Spleen (tissue), 11 donors: ENCODE results near the gene FAM221B. TPM values are rescaled to one million over a fixed set of nuclear protein-coding genes. Genes with fewer than 3 reads are reported as not detected.

Source experiments
- DNase-seq: peaks from one replicate; pipeline ENCODE4 v3.0.0-alpha.2; 2020
- H3K27ac ChIP-seq, 8 donors: fragments of 200-600 bp; sonication (generic) in 7 of 8; 1 replicate in 4 of 8; 2 replicates in 4 of 8; pipeline versions ENCODE4 v1.5.0 to v1.8.0; 2016 to 2021; ENCODE audit warnings: inconsistent platforms in 4 of 8, mild to moderate bottlenecking in 4 of 8, moderate library complexity in 1 of 8
- H3K27me3 ChIP-seq, 7 donors: fragments of 200-600 bp; sonication (generic) in 6 of 7; replicated peaks in 1 of 7; 1 replicate in 4 of 7; 2 replicates in 3 of 7; pipeline versions ENCODE4 v1.5.0 to v1.8.0; 2016 to 2021; ENCODE audit warnings: inconsistent platforms in 3 of 7, mild to moderate bottlenecking in 1 of 7
- H3K36me3 ChIP-seq, 6 donors: fragments of 200-600 bp; sonication (generic) in 5 of 6; 1 replicate in 4 of 6; 2 replicates in 2 of 6; pipeline versions ENCODE4 v1.5.0 to v1.8.0; 2016 to 2021; ENCODE audit warnings: inconsistent platforms in 2 of 6
- H3K4me1 ChIP-seq, 6 donors: fragments of 200-600 bp; sonication (generic) in 5 of 6; 1 replicate in 3 of 6; 2 replicates in 3 of 6; pipeline versions ENCODE4 v1.5.0 to v1.8.0; 2016 to 2021; ENCODE audit warnings: inconsistent platforms in 3 of 6
- H3K4me3 ChIP-seq, 8 donors: fragments of 200-600 bp; sonication (generic) in 7 of 8; 1 replicate in 4 of 8; 2 replicates in 4 of 8; pipeline versions ENCODE4 v1.5.0 to v1.8.0; 2016 to 2021; ENCODE audit warnings: inconsistent platforms in 4 of 8, mild to moderate bottlenecking in 4 of 8, moderate library complexity in 2 of 8
- H3K9me3 ChIP-seq, 8 donors: fragments of 200-600 bp; sonication (generic) in 7 of 8; 1 replicate in 4 of 8; 2 replicates in 4 of 8; pipeline versions ENCODE4 v1.5.0 to v1.8.0; 2016 to 2021; ENCODE audit warnings: inconsistent platforms in 4 of 8
- CTCF ChIP-seq, 11 experiments: fragments of 200-600 bp in 7 of 11; fragments of 450-650 bp in 4 of 11; sonication (generic) in 4 of 11; IDR thresholded peaks in 8 of 11; conservative IDR thresholded peaks in 3 of 11; 1 replicate in 7 of 11; 2 replicates in 4 of 11; pipeline versions ENCODE4 v1.4.0 to v1.8.0; 2016 to 2021; ENCODE audit warnings: antibody characterized with exemption in 11 of 11, inconsistent platforms in 4 of 11, mild to moderate bottlenecking in 1 of 11
- POLR2A ChIP-seq, 3 donors: fragments of 450-650 bp; IDR thresholded peaks; one replicate each; pipeline ENCODE4 v1.5.1; 2017; ENCODE audit warnings: antibody characterized with exemption in 3 of 3, mild to moderate bottlenecking in 1 of 3
- POLR2AphosphoS5 ChIP-seq, 3 donors: sonication (generic); formaldehyde crosslinking; IDR thresholded peaks; one replicate each; pipeline ENCODE4 v1.5.1; 2017; ENCODE audit warnings: antibody characterized with exemption in 3 of 3
- WGBS, 5 donors: extraction: QIAGEN DNeasy Blood & Tissue Kit in 3 of 5; methylation state at CpG; one replicate each; pipeline versions ENCODE4 v1.1.5 to v1.1.7; 2013 to 2018; 5-methylcytosine and 5-hydroxymethylcytosine counted together
- intact Hi-C: fragments of 100-400 bp; cut with DNase I; formaldehyde crosslinking; loops from one replicate; pipeline ENCODE4 v1.15.0; 2023; ENCODE audit warnings: low total_unique reads
- polyA plus RNA-seq, 3 donors: library from polyadenylated mRNA; stranded (reverse); fragments of 200-250 nt; gene quantifications; one replicate each; pipeline ENCODE4 v1.2.1, GENCODE V29; 2013
- total RNA-seq, 7 donors: library from RNA; depleted of rRNA in 3 of 7; stranded (reverse); fragments of >200 nt in 3 of 7; fragmentation: NEBNext Ultra II Directional in 4 of 7; extraction: Animal tissue kit (Norgen Biotek cat#: 25700) in 4 of 7; gene quantifications; one replicate each; pipeline versions ENCODE4 v1.1.0 to v1.2.1, GENCODE V29; 2016 to 2021
- donor health status: healthy with polysubstance abuse.
- donor health status: DM: no; HTN: no; CAD: no; lungs with moderate emphysema.
- donor health status: DM: no; HTN: no; CAD: no.
- donor health status: Bipolar disorder and iron deficiency.
- donor health status: healthy.
- donor health status: DM: no; HTN: no; CAD: no.
- donor health status: DM: yes; HTN: yes; CAD: no.

The FAM221B gene
- total and polyA plus RNA-seq, 10 donors: not detected

- H3K4me1 ChIP-seq: peaks cover 25 to 70% (median 55%) of the 10 kb centered on the region in 6 donors
- H3K9me3 ChIP-seq: no peaks in the 10 kb centered on the region
- TF ChIP-seq POLR2A (IDR thresholded peaks at IDR 0.05): no peak
- no peak for TF ChIP-seq CTCF (IDR thresholded peaks at IDR 0.05 in 8 of 11, conservative IDR thresholded peaks at IDR 0.05 in 3 of 11)
- TF ChIP-seq POLR2AphosphoS5 (IDR thresholded peaks at IDR 0.05): no peak
- peaks cover 0 to 13% (median 0%) of the 10 kb centered on the region in 6 donors for H3K36me3 ChIP-seq
- intact Hi-C loops: loop anchor here (10.0 kb wide), 1 partner anchor 52 kb away; no protein-coding TSS in a partner anchor
- peaks cover 0 to 32% (median 0%) of the 10 kb centered on the region in 7 donors for H3K27me3 ChIP-seq
- no peak for DNase-seq
- no peak overlapping the region for H3K27ac ChIP-seq
- no peak overlapping the region for H3K4me3 ChIP-seq
- WGBS, 5 donors: 52 to 78% (median 71%) methylated on average over 3 of the region's 3 CpGs
Measured at GRCh38 chr9:35842795-35843194, 14.3 kb upstream of the FAM221B start.

- H3K4me1 ChIP-seq: peaks cover 20 to 64% (median 48%) of the 10 kb centered on the region in 6 donors
- DNase-seq: peak; percentile 69
- intact Hi-C loops: loop anchor here (10.0 kb wide), 1 partner anchor 53 kb away; no protein-coding TSS in a partner anchor
Measured at GRCh38 chr9:35842020-35842745, 13.7 kb upstream of the FAM221B start.

GRCh38 chr9:35841645-35841900 lies 13.0 kb upstream of the FAM221B start:
- TF ChIP-seq POLR2A (IDR thresholded peaks at IDR 0.05) (no peak), POLR2AphosphoS5 (IDR thresholded peaks at IDR 0.05) (no peak), CTCF (IDR thresholded peaks at IDR 0.05 in 8 of 11, conservative IDR thresholded peaks at IDR 0.05 in 3 of 11) (no peak)
- Histone ChIP-seq H3K27ac (no peak overlapping the region), H3K36me3 (peaks cover 0 to 3% (median 0%) of the 10 kb centered on the region in 6 donors), H3K27me3 (peaks cover 0 to 30% (median 0%) of the 10 kb centered on the region in 7 donors), H3K4me3 (no peak overlapping the region), H3K4me1 (peaks cover 18 to 57% (median 42%) of the 10 kb centered on the region in 6 donors), H3K9me3 (no peaks in the 10 kb centered on the region)
- intact Hi-C loops: loop anchor here (10.0 kb wide), 1 partner anchor 53 kb away; no protein-coding TSS in a partner anchor
- WGBS, 5 donors: 77 to 95% (median 82%) methylated on average over 5 of the region's 5 CpGs
- DNase-seq: no peak

More at GRCh38 chr9:35842020-35842745, 13.7 kb upstream of the FAM221B start:
- TF ChIP-seq CTCF (IDR thresholded peaks at IDR 0.05 in 8 of 11, conservative IDR thresholded peaks at IDR 0.05 in 3 of 11) (no peak), POLR2AphosphoS5 (IDR thresholded peaks at IDR 0.05) (no peak), POLR2A (IDR thresholded peaks at IDR 0.05) (no peak)
- H3K27ac ChIP-seq: no peak overlapping the region
- H3K9me3 ChIP-seq: no peaks in the 10 kb centered on the region
- WGBS, 5 donors: 91 to 96% (median 92%) methylated on average over 14 to 17 of the region's 17 CpGs
- no peak overlapping the region for H3K4me3 ChIP-seq
- peaks cover 0 to 9% (median 0%) of the 10 kb centered on the region in 6 donors for H3K36me3 ChIP-seq
- peaks cover 0 to 32% (median 0%) of the 10 kb centered on the region in 7 donors for H3K27me3 ChIP-seq

- TF ChIP-seq CTCF (IDR thresholded peaks at IDR 0.05 in 8 of 11, conservative IDR thresholded peaks at IDR 0.05 in 3 of 11): no peak
- TF ChIP-seq POLR2A (IDR thresholded peaks at IDR 0.05): no peak
- no peak for TF ChIP-seq POLR2AphosphoS5 (IDR thresholded peaks at IDR 0.05)
- no peak overlapping the region for H3K4me3 ChIP-seq
- peak; percentile 62 for DNase-seq
- H3K36me3 ChIP-seq: no peaks in the 10 kb centered on the region
- H3K4me1 ChIP-seq: peaks cover 18 to 52% (median 38%) of the 10 kb centered on the region in 6 donors
- intact Hi-C loops: loop anchor here (10.0 kb wide), 1 partner anchor 54 kb away; no protein-coding TSS in a partner anchor
- no peaks in the 10 kb centered on the region for H3K9me3 ChIP-seq
- 93 to 99% (median 96%) methylated on average over 15 of the region's 15 CpGs for WGBS, 5 donors
- no peak overlapping the region for H3K27ac ChIP-seq
- H3K27me3 ChIP-seq: peaks cover 0 to 24% (median 0%) of the 10 kb centered on the region in 7 donors
Measured at GRCh38 chr9:35840881-35841644, 12.5 kb upstream of the FAM221B start.
